ENCODE results near the gene MRPL12. TPM values are rescaled to one million over a fixed set of nuclear protein-coding genes. Genes with fewer than 3 reads are reported as not detected.
A peak's percentile ranks its signal among the peaks of the same experiment; 100 is the strongest.

Gene MRPL12
- total RNA-seq, 1 experiment from 2014 or later, result 157 TPM

DNA sequence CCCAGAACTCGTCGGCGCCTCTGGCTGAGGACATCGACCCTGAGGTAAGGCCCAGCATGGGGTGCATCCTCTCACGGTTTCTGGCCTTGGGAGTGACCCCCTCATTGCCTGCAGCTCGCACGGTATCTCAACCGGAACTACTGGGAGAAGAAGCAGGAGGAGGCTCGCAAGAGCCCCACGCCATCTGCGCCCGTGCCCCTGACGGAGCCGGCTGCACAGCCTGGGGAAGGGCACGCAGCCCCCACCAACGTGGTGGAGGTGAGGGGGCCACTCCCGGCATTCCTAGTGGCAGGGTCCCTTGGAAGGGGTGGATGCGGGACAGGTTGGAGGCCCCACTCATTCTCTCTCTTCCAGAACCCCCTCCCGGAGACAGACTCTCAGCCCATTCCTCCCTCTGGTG is 8.4 kb upstream of the MRPL12 start:
- H3K27me3 ChIP-seq (ENCODE audit: control insufficient read depth, insufficient read depth, low read length), result no peaks in the 10 kb centered on the region
- POLR2A ChIA-PET, result no interaction called here
- no TSS peak for BruUV-seq (replicated peaks)

GRCh38 chr17:81695211-81695610 is 8.0 kb upstream of the MRPL12 start:
- in situ Hi-C loops (cut with HindIII; ENCODE audit: low pct_unique_long_range_greater_than_20kb, low sequenced_read_pairs) (no loop called here), intact Hi-C loops (cut with micrococcal nuclease; ENCODE audit: unreplicated experiment) (no loop called here)
- BruUV-seq (replicated peaks), result no TSS peak
- no peak for DNase-seq (ENCODE audit: low read depth, low spot score)
- H3K36me3 ChIP-seq (ENCODE audit: control insufficient read depth, insufficient read depth, low read length), result peaks cover 15% of the 10 kb centered on the region
- CTCF ChIA-PET, result no interaction called here
- POLR2A ChIA-PET, result interaction anchor here (1.3 kb wide), 1 partner anchor 20 kb away, joined by 3 read pairs; no protein-coding TSS in a partner anchor
- no peaks in the 10 kb centered on the region for H3K9me3 ChIP-seq (ENCODE audit: control insufficient read depth, insufficient read depth, low read depth, low read length)
- 0 out of 2 replicates have a peak, but pooled peaks have one; percentile 1 for ATAC-seq
- H3K27ac ChIP-seq (ENCODE audit: low read length), result no peak overlapping the region
- H3K4me1 ChIP-seq (ENCODE audit: control insufficient read depth, insufficient read depth, low read length), result no peaks in the 10 kb centered on the region
- no peaks in the 10 kb centered on the region for H3K27me3 ChIP-seq (ENCODE audit: control insufficient read depth, insufficient read depth, low read length)
- no peak overlapping the region for H3K4me3 ChIP-seq (ENCODE audit: low read depth in 2 of 2, low read length in 2 of 2)
- TF ChIP-seq CTCF (IDR thresholded peaks at IDR 0.05) (no peak), TCF7L2 (IDR thresholded peaks at IDR 0.05; ENCODE audit: low read depth, low read length) (no peak), SIN3A (IDR thresholded peaks at IDR 0.05; ENCODE audit: borderline replicate concordance, insufficient read depth, low read depth, low read length) (no peak), POLR2AphosphoS5 (IDR thresholded peaks at IDR 0.05; ENCODE audit: low read depth, low read length) (no peak)
- TF ChIP-seq, protein P1, sequence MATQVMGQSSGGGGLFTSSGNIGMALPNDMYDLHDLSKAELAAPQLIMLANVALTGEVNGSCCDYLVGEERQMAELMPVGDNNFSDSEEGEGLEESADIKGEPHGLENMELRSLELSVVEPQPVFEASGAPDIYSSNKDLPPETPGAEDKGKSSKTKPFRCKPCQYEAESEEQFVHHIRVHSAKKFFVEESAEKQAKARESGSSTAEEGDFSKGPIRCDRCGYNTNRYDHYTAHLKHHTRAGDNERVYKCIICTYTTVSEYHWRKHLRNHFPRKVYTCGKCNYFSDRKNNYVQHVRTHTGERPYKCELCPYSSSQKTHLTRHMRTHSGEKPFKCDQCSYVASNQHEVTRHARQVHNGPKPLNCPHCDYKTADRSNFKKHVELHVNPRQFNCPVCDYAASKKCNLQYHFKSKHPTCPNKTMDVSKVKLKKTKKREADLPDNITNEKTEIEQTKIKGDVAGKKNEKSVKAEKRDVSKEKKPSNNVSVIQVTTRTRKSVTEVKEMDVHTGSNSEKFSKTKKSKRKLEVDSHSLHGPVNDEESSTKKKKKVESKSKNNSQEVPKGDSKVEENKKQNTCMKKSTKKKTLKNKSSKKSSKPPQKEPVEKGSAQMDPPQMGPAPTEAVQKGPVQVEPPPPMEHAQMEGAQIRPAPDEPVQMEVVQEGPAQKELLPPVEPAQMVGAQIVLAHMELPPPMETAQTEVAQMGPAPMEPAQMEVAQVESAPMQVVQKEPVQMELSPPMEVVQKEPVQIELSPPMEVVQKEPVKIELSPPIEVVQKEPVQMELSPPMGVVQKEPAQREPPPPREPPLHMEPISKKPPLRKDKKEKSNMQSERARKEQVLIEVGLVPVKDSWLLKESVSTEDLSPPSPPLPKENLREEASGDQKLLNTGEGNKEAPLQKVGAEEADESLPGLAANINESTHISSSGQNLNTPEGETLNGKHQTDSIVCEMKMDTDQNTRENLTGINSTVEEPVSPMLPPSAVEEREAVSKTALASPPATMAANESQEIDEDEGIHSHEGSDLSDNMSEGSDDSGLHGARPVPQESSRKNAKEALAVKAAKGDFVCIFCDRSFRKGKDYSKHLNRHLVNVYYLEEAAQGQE (IDR thresholded peaks at IDR 0.05; ENCODE audit: insufficient read depth in 1 of 2, low read depth in 2 of 2, low read length in 1 of 2), result no peak

More for the DNA sequence above, 8.4 kb upstream of the MRPL12 start:
- in situ Hi-C loops (cut with HindIII; ENCODE audit: low pct_unique_long_range_greater_than_20kb, low sequenced_read_pairs) (no loop called here), intact Hi-C loops (cut with micrococcal nuclease; ENCODE audit: unreplicated experiment) (no loop called here)
- H3K9me3 ChIP-seq (ENCODE audit: control insufficient read depth, insufficient read depth, low read depth, low read length), result no peaks in the 10 kb centered on the region
- CTCF ChIA-PET, result no interaction called here
- peaks cover 15% of the 10 kb centered on the region for H3K36me3 ChIP-seq (ENCODE audit: control insufficient read depth, insufficient read depth, low read length)
- no peak overlapping the region for H3K27ac ChIP-seq (ENCODE audit: low read length)
- no peak for ATAC-seq
- H3K4me1 ChIP-seq (ENCODE audit: control insufficient read depth, insufficient read depth, low read length), result no peaks in the 10 kb centered on the region
- TF ChIP-seq POLR2AphosphoS5 (IDR thresholded peaks at IDR 0.05; ENCODE audit: low read depth, low read length), result no peak
- TF ChIP-seq, protein P1 (IDR thresholded peaks at IDR 0.05; ENCODE audit: insufficient read depth in 1 of 2, low read depth in 2 of 2, low read length in 1 of 2), result no peak
- no peak for TF ChIP-seq SIN3A (IDR thresholded peaks at IDR 0.05; ENCODE audit: borderline replicate concordance, insufficient read depth, low read depth, low read length)
- TF ChIP-seq TCF7L2 (IDR thresholded peaks at IDR 0.05; ENCODE audit: low read depth, low read length), result no peak
- no peak for TF ChIP-seq CTCF (IDR thresholded peaks at IDR 0.05)
- H3K4me3 ChIP-seq (ENCODE audit: low read depth in 2 of 2, low read length in 2 of 2), result no peak overlapping the region
- no peak for DNase-seq (ENCODE audit: low read depth, low spot score)
